Fibroblast of lung (primary cell): Measurements from ENCODE around the gene GABRB3. TPM values are rescaled to one million over a fixed set of nuclear protein-coding genes. Genes with fewer than 3 reads are reported as not detected.

ENCODE experiments used
- DNase-seq, 2 donors: peaks; one replicate each; pipeline versions ENCODE4 v3.0.0 to v3.0.0-alpha.2; 2010; ENCODE audit warnings: low read depth in 2 of 2
- H2AFZ ChIP-seq: 2 replicates; pipeline ENCODE4 v1.5.1; 2012; ENCODE audit warnings: low read length, control low read depth, inconsistent platforms
- H3K27ac ChIP-seq: 2 replicates; pipeline ENCODE4 v1.5.1; 2011; ENCODE audit warnings: low read length, control low read depth; ENCODE audit not compliant: insufficient read depth
- H3K27me3 ChIP-seq: 2 replicates; pipeline ENCODE4 v1.5.1; 2011; ENCODE audit warnings: mild to moderate bottlenecking, low read length; ENCODE audit not compliant: control insufficient read depth, insufficient read depth
- H3K36me3 ChIP-seq: 2 replicates; pipeline ENCODE4 v1.5.1; 2011; ENCODE audit warnings: low read length; ENCODE audit not compliant: control insufficient read depth, insufficient read depth
- H3K4me1 ChIP-seq: 2 replicates; pipeline ENCODE4 v1.5.1; 2011; ENCODE audit warnings: low read length; ENCODE audit not compliant: control insufficient read depth, insufficient read depth; ENCODE audit errors: extremely low read depth
- H3K4me2 ChIP-seq: 2 replicates; pipeline ENCODE4 v1.5.1; 2011; ENCODE audit warnings: low read length, control low read depth; ENCODE audit not compliant: insufficient read depth; ENCODE audit errors: extremely low read depth
- H3K4me3 ChIP-seq, 4 experiments: fragments of 200-600 bp in 1 of 4; sonication (generic) in 1 of 4; replicated peaks in 1 of 4; 2 replicates each; pipeline ENCODE4 v1.5.1; 2011 to 2016; ENCODE audit warnings: low read length in 4 of 4, low read depth in 3 of 4, mild to moderate bottlenecking in 3 of 4, control low read depth in 2 of 4, inconsistent platforms in 1 of 4, mixed read lengths in 1 of 4; ENCODE audit not compliant: insufficient read depth in 1 of 4; ENCODE audit errors: control extremely low read depth in 1 of 4
- H3K79me2 ChIP-seq: 2 replicates; pipeline ENCODE4 v1.5.1; 2012; ENCODE audit warnings: mild to moderate bottlenecking, low read length, inconsistent platforms; ENCODE audit not compliant: control insufficient read depth, insufficient read depth
- H3K9ac ChIP-seq: 2 replicates; pipeline ENCODE4 v1.5.1; 2011; ENCODE audit warnings: mild to moderate bottlenecking, low read length, control low read depth; ENCODE audit not compliant: insufficient read depth
- H3K9me3 ChIP-seq: 2 replicates; pipeline ENCODE4 v1.5.1; 2012; ENCODE audit warnings: low read depth, low read length; ENCODE audit not compliant: control insufficient read depth, insufficient read depth
- H4K20me1 ChIP-seq: 2 replicates; pipeline ENCODE4 v1.5.1; 2011; ENCODE audit warnings: low read length; ENCODE audit not compliant: control insufficient read depth, insufficient read depth; ENCODE audit errors: extremely low read depth
- CTCF ChIP-seq, 2 donors: IDR thresholded peaks in 1 of 2; conservative IDR thresholded peaks in 1 of 2; 1 replicate in 1 of 2; 2 replicates in 1 of 2; pipeline ENCODE4 v1.5.1; 2011 to 2012; ENCODE audit warnings: low read length in 2 of 2, control low read depth in 1 of 2, inconsistent platforms in 1 of 2, low read depth in 1 of 2, mild to moderate bottlenecking in 1 of 2
- EZH2 ChIP-seq: IDR thresholded peaks from 2 replicates; pipeline ENCODE4 v1.5.1; 2012; ENCODE audit warnings: low read length, control low read depth, mild to moderate bottlenecking; ENCODE audit errors: missing control alignments
- polyA plus RNA-seq, 2 donors: library from polyadenylated mRNA; depleted of rRNA in 1 of 2; stranded (reverse) in 1 of 2; unstranded in 1 of 2; fragments of >200 nt; gene quantifications; 2 replicates each; pipeline ENCODE4 v1.2.1, GENCODE V29; 2011 to 2012; ENCODE audit warnings: missing spikeins in 1 of 2
- total RNA-seq: library from RNA; depleted of rRNA; stranded (reverse); fragments of >200 nt; gene quantifications from 2 replicates; pipeline ENCODE4 v1.2.1, GENCODE V29; 2014

GABRB3 gene
- total and polyA plus RNA-seq, 2 donors (not counting 1 experiment from before 2014, with no cell fraction given) = 1.1 to 1.5 TPM

GRCh38 chr15:26712335-26712734, 60.5 kb downstream of the GABRB3 start:
- no peaks in the 10 kb centered on the region for H3K79me2 ChIP-seq
- H3K9me3 ChIP-seq = no peaks in the 10 kb centered on the region
- H3K27ac ChIP-seq = no peak overlapping the region
- no peak overlapping the region for H2AFZ ChIP-seq
- H3K4me1 ChIP-seq = no peaks in the 10 kb centered on the region
- no peak overlapping the region for H3K4me2 ChIP-seq
- no peaks in the 10 kb centered on the region for H3K27me3 ChIP-seq
- no peak overlapping the region for H3K9ac ChIP-seq
- no peak for DNase-seq
- H3K4me3 ChIP-seq = no peak overlapping the region
- TF ChIP-seq CTCF (conservative IDR thresholded peaks at IDR 0.05 in 1 of 2, IDR thresholded peaks at IDR 0.05 in 1 of 2; ENCODE audit: low read depth in 1 of 2, low read length in 2 of 2) = no peak
- TF ChIP-seq EZH2 = no peak
- no peaks in the 10 kb centered on the region for H3K36me3 ChIP-seq
- H4K20me1 ChIP-seq = no peaks in the 10 kb centered on the region

- Histone ChIP-seq H4K20me1 (no peaks in the 10 kb centered on the region), H3K4me1 (no peaks in the 10 kb centered on the region), H3K27me3 (no peaks in the 10 kb centered on the region), H3K4me2 (no peak overlapping the region), H3K27ac (no peak overlapping the region), H3K9ac (no peak overlapping the region), H3K9me3 (no peaks in the 10 kb centered on the region), H3K4me3 (no peak overlapping the region), H3K79me2 (no peaks in the 10 kb centered on the region), H2AFZ (no peak overlapping the region), H3K36me3 (no peaks in the 10 kb centered on the region)
- TF ChIP-seq EZH2 (no peak), CTCF (conservative IDR thresholded peaks at IDR 0.05 in 1 of 2, IDR thresholded peaks at IDR 0.05 in 1 of 2; ENCODE audit: low read depth in 1 of 2, low read length in 2 of 2) (no peak)
- no peak for DNase-seq
Measured at GRCh38 chr15:26711445-26711844, 61.4 kb downstream of the GABRB3 start.

- TF ChIP-seq CTCF (conservative IDR thresholded peaks at IDR 0.05 in 1 of 2, IDR thresholded peaks at IDR 0.05 in 1 of 2; ENCODE audit: low read depth in 1 of 2, low read length in 2 of 2) = no peak
- no peak for TF ChIP-seq EZH2
- no peaks in the 10 kb centered on the region for H3K36me3 ChIP-seq
- H3K4me1 ChIP-seq = no peaks in the 10 kb centered on the region
- H3K27me3 ChIP-seq = no peaks in the 10 kb centered on the region
- H3K9me3 ChIP-seq = no peaks in the 10 kb centered on the region
- no peak overlapping the region for H3K27ac ChIP-seq
- H4K20me1 ChIP-seq = no peaks in the 10 kb centered on the region
- DNase-seq = no peak
- H3K79me2 ChIP-seq = no peaks in the 10 kb centered on the region
- H3K9ac ChIP-seq = no peak overlapping the region
- no peak overlapping the region for H3K4me2 ChIP-seq
- H3K4me3 ChIP-seq = no peak overlapping the region
- H2AFZ ChIP-seq = no peak overlapping the region
Measured at GRCh38 chr15:26702381-26702780, 70.5 kb downstream of the GABRB3 start.
